ENCODE data around the gene PJA2. TPM values are rescaled to one million over a fixed set of nuclear protein-coding genes. Genes with fewer than 3 reads are reported as not detected.

Gene PJA2
- polyA plus RNA-seq, 3 donors, result 36.2 to 74.1 (median 49.7) TPM

DNA sequence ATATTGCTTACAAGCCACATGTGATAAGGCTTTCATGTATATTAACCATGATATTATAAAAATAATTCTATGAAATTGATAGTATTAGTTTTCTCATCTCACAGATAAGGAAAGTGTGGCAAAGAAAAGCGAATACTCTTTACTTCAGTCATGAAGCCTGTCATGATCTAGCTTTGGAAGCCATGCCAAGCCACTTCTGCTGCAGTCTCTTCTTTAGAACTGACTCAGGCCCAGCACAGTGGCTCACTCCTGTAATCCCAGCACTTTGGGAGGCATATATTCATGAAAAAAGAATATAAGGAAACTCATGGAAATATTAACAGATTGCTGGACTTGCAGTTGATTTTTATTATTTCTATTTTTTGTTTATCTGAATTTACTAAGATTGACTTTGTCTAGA, 42.9 kb upstream of the PJA2 start:
- no peak for DNase-seq
- no peak overlapping the region for H3K4me3 Mint-ChIP-seq
- peaks cover 7 to 14% of the 10 kb centered on the region in 2 donors for H3K4me1 ChIP-seq (ENCODE audit: control insufficient read depth in 1 of 2, insufficient read depth in 2 of 2, low read length in 2 of 2)

DNA sequence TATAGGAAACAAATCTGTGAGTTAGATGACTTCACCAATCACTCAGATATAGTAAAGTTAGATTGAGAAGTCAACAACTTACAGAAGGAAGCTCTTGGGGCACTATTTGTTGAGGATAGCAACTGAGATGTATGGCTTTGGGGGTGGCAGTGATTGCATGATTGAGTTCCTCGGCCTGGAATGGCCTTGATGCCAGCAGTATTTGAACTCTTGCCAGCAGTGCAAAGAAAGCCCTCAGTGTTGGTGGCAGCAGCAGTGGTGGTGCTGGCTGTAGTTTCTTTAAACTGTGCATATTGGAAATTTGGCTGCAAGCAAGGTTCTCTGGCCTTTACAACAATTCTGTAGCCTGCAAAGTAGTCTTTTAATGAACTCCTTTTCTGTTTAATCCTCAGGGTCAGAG, 41.4 kb upstream of the PJA2 start:
- Histone ChIP-seq H4K20me1 (ENCODE audit: insufficient read depth, low read length) (no peaks in the 10 kb centered on the region), H3K4me2 (replicated peaks; ENCODE audit: extremely low read depth, low read length, poor library complexity, severe bottlenecking) (no peak overlapping the region), H3K9me3 (replicated peaks in 1 of 2; ENCODE audit: control insufficient read depth in 1 of 2, insufficient read depth in 1 of 2, low read length in 2 of 2) (no peaks in the 10 kb centered on the region), H3K79me2 (ENCODE audit: insufficient read depth, low read length) (no peaks in the 10 kb centered on the region), H2AFZ (ENCODE audit: insufficient read depth, low read depth, low read length, poor library complexity, severe bottlenecking) (peak overlapping the region; percentile 35), H3K27me3 (ENCODE audit: control insufficient read depth in 2 of 2, insufficient read depth in 2 of 2, low read length in 2 of 2) (no peaks in the 10 kb centered on the region), H3K4me1 (ENCODE audit: control insufficient read depth in 1 of 2, insufficient read depth in 2 of 2, low read length in 2 of 2) (peaks cover 7 to 14% of the 10 kb centered on the region in 2 donors), H3K27ac (ENCODE audit: low read depth in 1 of 2, low read length in 2 of 2) (no peak overlapping the region), H3K4me3 (replicated peaks in 1 of 3; ENCODE audit: low read depth in 2 of 3, low read length in 3 of 3) (no peak overlapping the region), H3K9ac (ENCODE audit: insufficient read depth, low read length, poor library complexity, severe bottlenecking) (no peak overlapping the region), H3K36me3 (replicated peaks in 1 of 2; ENCODE audit: control insufficient read depth in 1 of 2, insufficient read depth in 2 of 2, low read length in 2 of 2) (no peaks in the 10 kb centered on the region)
- no peak overlapping the region for H3K27ac Mint-ChIP-seq
- TF ChIP-seq, protein P1, sequence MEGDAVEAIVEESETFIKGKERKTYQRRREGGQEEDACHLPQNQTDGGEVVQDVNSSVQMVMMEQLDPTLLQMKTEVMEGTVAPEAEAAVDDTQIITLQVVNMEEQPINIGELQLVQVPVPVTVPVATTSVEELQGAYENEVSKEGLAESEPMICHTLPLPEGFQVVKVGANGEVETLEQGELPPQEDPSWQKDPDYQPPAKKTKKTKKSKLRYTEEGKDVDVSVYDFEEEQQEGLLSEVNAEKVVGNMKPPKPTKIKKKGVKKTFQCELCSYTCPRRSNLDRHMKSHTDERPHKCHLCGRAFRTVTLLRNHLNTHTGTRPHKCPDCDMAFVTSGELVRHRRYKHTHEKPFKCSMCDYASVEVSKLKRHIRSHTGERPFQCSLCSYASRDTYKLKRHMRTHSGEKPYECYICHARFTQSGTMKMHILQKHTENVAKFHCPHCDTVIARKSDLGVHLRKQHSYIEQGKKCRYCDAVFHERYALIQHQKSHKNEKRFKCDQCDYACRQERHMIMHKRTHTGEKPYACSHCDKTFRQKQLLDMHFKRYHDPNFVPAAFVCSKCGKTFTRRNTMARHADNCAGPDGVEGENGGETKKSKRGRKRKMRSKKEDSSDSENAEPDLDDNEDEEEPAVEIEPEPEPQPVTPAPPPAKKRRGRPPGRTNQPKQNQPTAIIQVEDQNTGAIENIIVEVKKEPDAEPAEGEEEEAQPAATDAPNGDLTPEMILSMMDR (IDR thresholded peaks at IDR 0.05), result no peak
- no peak for DNase-seq
- peaks cover 15% of the 10 kb centered on the region for H3K4me1 Mint-ChIP-seq
- intact Hi-C loops (cut with micrococcal nuclease), result loop anchor here in 1 of 2 donors (10.0 kb wide), 1 partner anchor 716 kb away; no protein-coding TSS in a partner anchor
- no peak overlapping the region for H3K4me3 Mint-ChIP-seq
- H3K27me3 Mint-ChIP-seq (ENCODE audit: low read depth in 3 of 3), result peaks cover 0 to 2% (median 0%) of the 10 kb centered on the region in 3 donors
- H3K9me3 Mint-ChIP-seq, result peaks cover 0 to 6% (median 2%) of the 10 kb centered on the region in 7 donors
- no peaks in the 10 kb centered on the region for H3K36me3 Mint-ChIP-seq
- 92% methylated on average over 1 of the region's 1 CpG for WGBS (ENCODE audit: insufficient coverage)

More for the DNA sequence above, 42.9 kb upstream of the PJA2 start:
- no peak overlapping the region for H3K27ac ChIP-seq (ENCODE audit: low read depth in 1 of 2, low read length in 2 of 2)
- TF ChIP-seq, protein P1 (IDR thresholded peaks at IDR 0.05), result no peak
- WGBS (ENCODE audit: insufficient coverage), result no CpG with 5 or more reads among the region's 1 CpG
- no peaks in the 10 kb centered on the region for H3K79me2 ChIP-seq (ENCODE audit: insufficient read depth, low read length)
- H2AFZ ChIP-seq (ENCODE audit: insufficient read depth, low read depth, low read length, poor library complexity, severe bottlenecking), result no peak overlapping the region
- H3K27me3 ChIP-seq (ENCODE audit: control insufficient read depth in 2 of 2, insufficient read depth in 2 of 2, low read length in 2 of 2), result no peaks in the 10 kb centered on the region
- no peak overlapping the region for H3K4me2 ChIP-seq (replicated peaks; ENCODE audit: extremely low read depth, low read length, poor library complexity, severe bottlenecking)
- peaks cover 0 to 6% of the 10 kb centered on the region in 2 donors for H3K9me3 ChIP-seq (replicated peaks in 1 of 2; ENCODE audit: control insufficient read depth in 1 of 2, insufficient read depth in 1 of 2, low read length in 2 of 2)
- H3K4me1 Mint-ChIP-seq, result peaks cover 15% of the 10 kb centered on the region
- no peaks in the 10 kb centered on the region for H4K20me1 ChIP-seq (ENCODE audit: insufficient read depth, low read length)
- peaks cover 0 to 2% (median 1%) of the 10 kb centered on the region in 3 donors for H3K27me3 Mint-ChIP-seq (ENCODE audit: low read depth in 3 of 3)
- H3K36me3 Mint-ChIP-seq, result no peaks in the 10 kb centered on the region
- peaks cover 0 to 7% (median 6%) of the 10 kb centered on the region in 7 donors for H3K9me3 Mint-ChIP-seq
- H3K4me3 ChIP-seq (replicated peaks in 1 of 3; ENCODE audit: low read depth in 2 of 3, low read length in 3 of 3), result no peak overlapping the region
- no peaks in the 10 kb centered on the region for H3K36me3 ChIP-seq (replicated peaks in 1 of 2; ENCODE audit: control insufficient read depth in 1 of 2, insufficient read depth in 2 of 2, low read length in 2 of 2)
- H3K27ac Mint-ChIP-seq, result no peak overlapping the region
- H3K9ac ChIP-seq (ENCODE audit: insufficient read depth, low read length, poor library complexity, severe bottlenecking), result no peak overlapping the region
- intact Hi-C loops (cut with micrococcal nuclease), result loop anchor here in 1 of 2 donors (10.0 kb wide), 1 partner anchor 718 kb away; no protein-coding TSS in a partner anchor

All from CD14-positive monocyte (primary cell).